Chondrocyte (in vitro differentiated cells): ENCODE results near the gene SLC27A1. TPM values are rescaled to one million over a fixed set of nuclear protein-coding genes. Genes with fewer than 3 reads are reported as not detected.

Experiments used
- DNase-seq: peaks from one replicate; pipeline ENCODE4 v3.0.0; 2021; ENCODE audit warnings: mixed read lengths, low spot score
- H3K27ac Mint-ChIP-seq: one replicate; pipeline ENCODE4 v1.8.0; 2021; ENCODE audit warnings: mild to moderate bottlenecking, moderate library complexity, mixed read lengths; ENCODE audit not compliant: unreplicated experiment
- H3K27me3 Mint-ChIP-seq: 2 replicates; pipeline ENCODE4 v1.8.0; 2021; ENCODE audit warnings: low read depth, mixed read lengths
- H3K36me3 Mint-ChIP-seq: 2 replicates; pipeline ENCODE4 v1.8.0; 2021; ENCODE audit warnings: low read depth, mixed read lengths
- H3K4me1 Mint-ChIP-seq: 2 replicates; pipeline ENCODE4 v1.8.0; 2021; ENCODE audit warnings: low read depth, mild to moderate bottlenecking, mixed read lengths
- H3K4me3 Mint-ChIP-seq: one replicate; pipeline ENCODE4 v1.8.0; 2021; ENCODE audit warnings: mild to moderate bottlenecking, moderate library complexity, mixed read lengths; ENCODE audit not compliant: unreplicated experiment
- H3K9me3 Mint-ChIP-seq: 2 replicates; pipeline ENCODE4 v1.8.0; 2021; ENCODE audit warnings: low read depth, mixed read lengths
- CTCF ChIP-seq: fragments of 200-600 bp; sonication (generic); IDR thresholded peaks from 2 replicates; pipeline ENCODE4 v1.5.0; 2021; ENCODE audit warnings: antibody characterized with exemption, mild to moderate bottlenecking, moderate library complexity
- total RNA-seq: library from RNA; stranded (reverse); gene quantifications from 3 replicates; pipeline ENCODE4 v1.2.1, GENCODE V29; 2021

The SLC27A1 gene
- total RNA-seq, 1 donor from 2014 or later, result 6.8 TPM

GRCh38 chr19:17486545-17487240 lies 16.4 kb downstream of the SLC27A1 start:
- no peak for DNase-seq
- Mint-ChIP-seq H3K9me3 (no peaks in the 10 kb centered on the region), H3K27me3 (no peaks in the 10 kb centered on the region), H3K4me3 (no peak overlapping the region), H3K27ac (no peak overlapping the region), H3K4me1 (no peaks in the 10 kb centered on the region), H3K36me3 (peaks cover 2% of the 10 kb centered on the region)
- no peak for TF ChIP-seq CTCF

GRCh38 chr19:17487284-17488121 lies 17.2 kb downstream of the SLC27A1 start:
- Mint-ChIP-seq H3K9me3 (no peaks in the 10 kb centered on the region), H3K27ac (no peak overlapping the region), H3K36me3 (peaks cover 2% of the 10 kb centered on the region), H3K4me3 (no peak overlapping the region), H3K27me3 (no peaks in the 10 kb centered on the region), H3K4me1 (no peaks in the 10 kb centered on the region)
- no peak for DNase-seq
- no peak for TF ChIP-seq CTCF

GRCh38 chr19:17488593-17489391 lies 18.5 kb downstream of the SLC27A1 start:
- no peak overlapping the region for H3K4me3 Mint-ChIP-seq
- H3K9me3 Mint-ChIP-seq, result no peaks in the 10 kb centered on the region
- H3K36me3 Mint-ChIP-seq, result peaks cover 2% of the 10 kb centered on the region
- H3K27me3 Mint-ChIP-seq, result no peaks in the 10 kb centered on the region
- H3K27ac Mint-ChIP-seq, result peak overlapping the region; percentile 59
- no peak for TF ChIP-seq CTCF
- no peaks in the 10 kb centered on the region for H3K4me1 Mint-ChIP-seq
- DNase-seq, result no peak

- Mint-ChIP-seq H3K27me3 (no peaks in the 10 kb centered on the region), H3K27ac (peak overlapping the region; percentile 67), H3K4me1 (no peaks in the 10 kb centered on the region), H3K4me3 (no peak overlapping the region), H3K9me3 (no peaks in the 10 kb centered on the region), H3K36me3 (peaks cover 2% of the 10 kb centered on the region)
- peak; percentile 4 for TF ChIP-seq CTCF
- no peak for DNase-seq
These were observed 19.2 kb downstream of the SLC27A1 start for GRCh38 chr19:17489392-17490030.

- H3K27me3 Mint-ChIP-seq, result no peaks in the 10 kb centered on the region
- H3K9me3 Mint-ChIP-seq, result no peaks in the 10 kb centered on the region
- H3K36me3 Mint-ChIP-seq, result peaks cover 2% of the 10 kb centered on the region
- no peak overlapping the region for H3K4me3 Mint-ChIP-seq
- DNase-seq, result no peak
- H3K4me1 Mint-ChIP-seq, result no peaks in the 10 kb centered on the region
- TF ChIP-seq CTCF, result no peak
- H3K27ac Mint-ChIP-seq, result no peak overlapping the region
These were observed 20.1 kb downstream of the SLC27A1 start for GRCh38 chr19:17490411-17490810.
